Stimulated activated CD4-positive, alpha-beta T cell treated with anti-CD3 and anti-CD28 coated beads, Interleukin-4, amount 100 ng/mL, for 1 hour (primary cell): Measurements from ENCODE around the gene QRSL1.
"Not testable (repeated sequence)": the region's sequence is repeated elsewhere in the genome, so short reads cannot be mapped to it uniquely, and the experiment has no call there.

ENCODE experiments used
- DNase-seq: peaks from one replicate; pipeline ENCODE4 v3.0.0-alpha.2; 2020

The QRSL1 gene

DNA sequence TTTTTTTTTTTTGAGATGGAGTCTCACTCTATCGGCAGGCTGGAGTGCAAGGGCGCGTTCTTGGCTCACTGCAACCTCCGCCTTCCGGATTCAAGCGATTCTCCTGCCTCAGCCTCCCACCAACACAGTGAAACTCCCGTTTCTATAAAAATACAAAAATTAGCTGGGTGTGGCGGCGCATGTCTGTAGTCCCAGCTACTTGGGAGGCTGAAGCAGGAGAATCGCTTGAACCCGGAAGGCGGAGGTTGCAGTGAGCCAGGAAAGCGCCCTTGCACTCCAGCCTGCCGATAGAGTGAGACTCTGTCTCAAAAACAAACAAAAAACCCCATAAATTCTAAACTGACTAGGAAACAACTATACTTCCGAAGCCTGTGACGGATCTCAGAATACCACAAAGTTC, 1.6 kb upstream of the QRSL1 start:
- not testable (repeated sequence) for DNase-seq

DNA sequence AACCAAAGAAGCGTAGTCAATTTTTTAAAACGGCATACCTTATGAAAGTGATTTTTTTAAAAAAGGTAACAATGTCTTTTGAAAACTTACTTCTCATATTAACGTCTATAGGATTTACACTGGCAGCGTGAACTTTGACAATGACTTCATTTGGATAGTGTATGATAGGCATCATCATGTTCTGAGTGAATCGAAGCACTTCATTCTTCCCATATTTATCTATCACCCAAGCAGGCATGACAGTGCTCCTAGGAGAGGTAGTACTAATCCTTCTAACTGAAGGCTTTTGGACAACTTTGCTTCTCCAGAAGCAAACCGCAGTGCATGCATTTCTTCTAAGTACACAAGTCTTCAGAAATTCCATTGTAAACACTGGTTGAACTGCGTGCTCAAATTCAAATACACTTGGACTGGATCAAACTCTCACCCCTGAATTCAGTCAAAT, 698 bp upstream of the QRSL1 start:
- DNase-seq, result no peak

DNA sequence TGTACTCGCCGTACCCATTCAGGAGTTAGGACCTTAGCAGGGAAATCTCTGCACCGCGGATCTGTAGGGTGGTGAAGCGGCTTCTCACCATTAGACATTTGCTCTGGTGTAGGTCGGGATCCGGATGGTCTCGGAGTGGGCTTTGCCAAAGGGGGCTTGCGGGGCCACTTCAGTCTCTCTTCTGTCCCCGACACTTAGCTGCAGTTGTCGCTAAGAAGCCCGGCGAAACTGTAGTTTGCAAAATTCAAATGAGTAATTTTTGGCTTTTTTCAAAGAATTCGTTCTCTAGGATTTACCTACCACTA, 433 bp downstream of the QRSL1 start:
- no peak for DNase-seq

DNA sequence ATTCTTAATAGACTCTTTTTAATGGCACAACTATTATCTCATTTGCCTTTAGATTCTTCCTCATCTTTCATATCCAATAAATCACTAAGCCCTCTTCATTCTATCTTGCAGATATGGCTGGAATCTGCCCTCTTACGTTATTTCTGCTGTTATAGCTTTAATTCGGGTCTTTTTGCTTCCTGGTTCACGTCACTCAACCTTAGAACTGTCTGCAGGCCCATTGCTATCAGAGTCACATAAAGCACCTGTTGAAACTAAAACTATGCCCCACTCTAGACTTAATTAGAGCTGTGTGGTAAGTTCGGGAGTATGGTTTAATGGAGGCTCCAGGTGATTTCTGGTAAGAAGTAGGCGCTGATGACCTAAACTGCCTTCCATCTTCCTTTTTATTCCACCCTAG, 988 bp downstream of the QRSL1 start:
- DNase-seq, result no peak

DNA sequence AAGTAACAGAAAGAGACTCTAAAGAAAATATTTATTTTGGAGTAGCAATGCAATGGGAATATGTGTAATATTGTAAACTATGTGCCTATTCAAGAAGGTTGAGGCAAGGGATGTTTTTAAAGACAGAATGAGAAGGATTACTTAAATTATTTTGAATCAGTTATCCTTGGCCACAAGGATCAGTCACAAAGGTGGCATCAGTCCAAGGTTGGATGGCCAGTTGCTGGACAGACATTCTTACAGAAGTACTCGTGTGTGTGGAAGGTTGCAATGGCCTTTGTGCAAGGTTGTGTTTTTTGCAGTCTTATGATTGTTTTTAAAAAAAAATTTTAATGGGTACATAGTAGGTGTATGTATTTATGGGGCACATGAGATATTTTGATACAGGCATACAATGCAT, 2.0 kb downstream of the QRSL1 start:
- DNase-seq, result no peak

DNA sequence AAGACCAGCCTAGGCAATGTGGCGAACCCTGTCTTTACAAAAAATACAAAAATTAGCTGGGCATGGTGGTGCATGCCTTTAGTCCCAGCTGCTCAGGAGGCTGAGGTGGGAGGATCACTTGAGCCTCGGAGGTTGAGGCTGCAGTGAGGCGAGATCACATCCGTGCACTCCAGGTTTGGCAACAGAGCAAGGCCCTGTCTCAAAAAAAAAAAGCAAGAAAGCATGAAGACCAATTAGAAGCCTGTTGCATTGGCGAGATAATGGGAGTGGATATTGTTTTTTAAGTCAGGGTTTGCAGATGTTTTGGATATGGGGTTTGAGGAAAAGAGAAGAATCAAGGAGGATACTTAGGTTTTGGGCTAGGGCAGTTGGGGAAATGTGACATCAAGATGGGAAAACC, 5.2 kb downstream of the QRSL1 start:
- DNase-seq, result no peak

DNA sequence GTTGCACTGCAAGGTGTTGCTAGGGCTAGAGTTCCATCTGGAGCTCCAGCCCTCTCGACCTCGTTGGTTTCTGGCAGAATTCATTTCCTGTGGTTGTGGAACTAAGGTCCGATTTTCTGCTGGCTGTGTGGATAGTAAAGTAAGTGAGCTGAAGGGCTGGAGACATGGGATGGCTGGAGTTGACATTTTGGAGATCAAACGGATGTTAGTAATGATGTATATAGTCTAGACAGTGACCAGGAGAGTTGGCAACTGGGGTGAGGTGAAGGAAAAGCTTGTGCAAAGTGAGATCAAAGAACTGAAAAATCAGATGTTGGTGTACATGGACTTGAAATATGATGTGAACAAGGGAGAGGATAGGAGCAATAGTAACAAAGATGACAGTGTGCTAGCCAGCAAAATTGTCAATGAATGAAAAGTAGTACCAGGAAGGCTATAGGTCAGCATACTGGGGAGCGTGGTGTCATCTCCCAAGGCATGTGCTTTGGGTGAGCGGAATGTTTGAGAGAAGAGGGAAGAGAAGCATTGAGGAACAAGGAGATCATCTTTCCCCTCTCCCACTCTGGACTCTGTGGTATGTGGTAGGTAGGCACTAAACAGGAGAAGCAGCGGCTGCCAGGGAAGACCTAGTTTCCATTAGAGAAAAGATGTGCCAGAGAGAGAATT, 7.8 kb downstream of the QRSL1 start:
- DNase-seq, result no peak

DNA sequence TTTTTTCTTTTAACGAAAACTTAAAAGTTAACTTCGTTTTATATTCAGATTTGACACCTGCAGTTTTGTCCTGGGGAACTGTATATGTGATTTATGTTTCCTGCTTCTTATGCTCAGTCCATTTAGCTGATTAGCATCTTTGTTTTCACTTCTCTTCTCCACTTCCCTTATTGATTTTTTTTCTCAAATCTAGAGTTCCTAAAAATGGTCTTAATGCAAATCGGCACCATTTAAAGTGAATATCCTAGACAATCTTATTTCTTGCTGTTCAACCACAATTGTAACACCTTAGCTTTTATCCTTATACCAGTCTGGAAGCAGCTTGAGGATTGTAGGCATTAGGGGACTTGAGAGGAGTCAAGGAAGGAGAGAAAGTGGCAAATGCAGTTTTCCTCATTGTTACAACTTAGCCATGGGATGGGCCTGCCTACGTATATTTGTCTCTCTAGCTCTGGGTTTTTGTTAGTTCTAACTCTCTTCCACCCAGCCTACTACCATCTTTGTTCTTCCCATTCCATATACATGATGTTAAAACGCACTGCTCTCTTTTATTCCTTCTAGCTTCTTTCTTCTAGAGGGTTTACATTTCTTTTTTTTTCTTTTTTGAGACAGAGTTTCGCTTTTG, 8.5 kb downstream of the QRSL1 start:
- DNase-seq, result no peak

DNA sequence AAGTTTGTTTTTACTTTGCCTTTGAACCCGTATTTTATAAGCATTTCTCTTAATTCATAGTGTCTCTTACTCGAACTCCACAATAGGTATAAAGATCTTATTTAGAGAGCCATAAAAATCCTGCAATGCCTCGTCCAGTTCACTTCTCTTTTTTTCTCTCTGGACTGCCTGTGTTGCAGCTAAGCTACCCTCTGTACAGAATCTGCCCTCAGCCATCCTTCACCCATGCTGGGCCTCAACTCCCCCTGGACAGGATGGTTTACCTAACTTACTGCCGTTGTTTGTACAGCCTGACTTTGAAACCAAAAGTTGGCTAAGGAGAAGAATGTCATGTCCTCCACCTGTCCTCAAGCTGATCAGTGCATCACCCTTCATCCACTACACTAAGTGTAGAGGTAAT, 10.4 kb downstream of the QRSL1 start:
- no peak for DNase-seq

DNA sequence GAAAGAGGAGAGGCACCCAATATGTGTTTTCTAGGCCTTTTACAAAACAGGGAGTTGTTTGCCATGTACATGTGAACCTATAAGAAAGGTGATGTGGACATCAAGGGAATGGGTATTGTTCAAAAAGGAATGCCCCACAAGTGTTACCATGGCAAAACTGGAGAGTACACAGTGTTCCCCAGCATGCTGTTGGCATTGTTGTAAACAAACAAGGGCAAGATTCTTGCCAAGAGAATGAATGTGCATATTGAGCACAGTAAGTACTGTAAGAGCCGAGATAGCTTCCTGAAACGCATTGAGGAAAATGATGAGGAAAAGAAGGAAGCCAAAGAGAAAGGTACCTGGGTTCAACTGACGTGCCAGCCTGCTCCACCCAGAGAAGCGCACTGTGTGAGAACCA, 13.1 kb downstream of the QRSL1 start:
- no peak for DNase-seq

DNA sequence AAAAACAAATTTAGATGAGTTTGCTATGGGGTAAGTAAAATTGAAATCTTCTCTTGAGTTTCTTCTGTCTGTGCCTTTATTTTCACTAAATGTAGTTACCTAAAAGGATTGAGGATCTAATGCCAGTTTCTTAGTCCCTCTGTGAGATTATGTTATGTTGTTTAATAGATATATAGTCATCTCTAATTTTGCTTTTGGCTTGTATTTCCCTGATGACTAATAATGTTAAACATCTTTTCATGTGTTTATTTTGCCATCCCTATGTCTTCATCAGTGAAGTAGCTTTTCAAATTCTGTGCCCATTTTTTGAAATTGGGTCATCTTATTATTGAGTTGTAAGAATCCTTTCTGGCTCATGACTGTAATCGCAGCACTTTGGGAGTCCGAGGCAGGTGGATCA, 13.7 kb downstream of the QRSL1 start:
- no peak for DNase-seq

DNA sequence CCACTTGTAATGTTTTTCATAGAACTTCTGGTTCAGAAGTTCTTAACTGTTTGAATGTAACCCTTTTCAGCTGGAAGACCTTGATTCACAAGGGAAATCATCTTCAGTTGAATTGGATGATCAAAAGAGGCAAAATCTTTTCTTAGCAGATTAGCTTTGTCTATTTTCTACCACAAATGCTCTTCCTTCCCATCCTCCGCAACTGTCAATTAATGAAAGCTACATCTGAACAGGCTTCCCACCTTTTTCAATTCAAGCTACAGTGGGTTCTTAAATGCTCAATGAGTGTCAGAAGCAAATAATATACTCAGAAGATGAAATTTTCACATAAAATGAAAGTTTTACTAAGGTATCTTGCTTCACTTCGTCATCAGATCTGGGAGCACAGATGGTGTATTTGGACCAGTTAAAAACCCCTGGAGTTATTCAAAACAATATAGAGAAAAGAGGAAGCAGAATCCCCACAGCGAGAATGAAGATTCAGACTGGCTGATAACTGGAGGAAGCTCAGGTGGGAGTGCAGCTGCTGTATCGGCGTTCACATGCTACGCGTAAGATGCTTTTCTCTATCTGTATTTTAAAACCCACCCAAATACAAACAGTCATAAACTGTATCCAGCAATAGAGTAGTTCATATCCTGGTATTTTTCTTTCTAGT, 19.4 kb downstream of the QRSL1 start:
- DNase-seq, result no peak

DNA sequence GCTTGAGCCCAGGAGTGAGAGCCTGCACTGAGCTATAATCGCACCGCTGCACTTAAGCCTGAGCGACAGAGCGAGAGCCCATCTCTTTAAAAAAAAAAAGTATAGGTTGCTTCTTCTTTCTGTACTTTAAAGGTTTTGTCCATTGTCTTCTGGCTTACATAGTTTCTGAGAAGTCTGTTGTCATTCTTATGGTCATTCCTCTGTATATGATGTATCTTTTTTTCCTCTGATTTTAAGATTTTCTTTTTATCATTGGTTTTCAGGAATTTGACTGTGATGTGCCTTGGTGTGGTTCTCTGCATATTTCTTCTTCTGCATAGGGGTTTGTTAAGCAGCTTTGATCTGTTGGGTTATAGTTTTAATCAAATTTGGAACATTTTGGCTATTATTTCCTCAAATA, 29.1 kb downstream of the QRSL1 start:
- DNase-seq, result no peak

DNA sequence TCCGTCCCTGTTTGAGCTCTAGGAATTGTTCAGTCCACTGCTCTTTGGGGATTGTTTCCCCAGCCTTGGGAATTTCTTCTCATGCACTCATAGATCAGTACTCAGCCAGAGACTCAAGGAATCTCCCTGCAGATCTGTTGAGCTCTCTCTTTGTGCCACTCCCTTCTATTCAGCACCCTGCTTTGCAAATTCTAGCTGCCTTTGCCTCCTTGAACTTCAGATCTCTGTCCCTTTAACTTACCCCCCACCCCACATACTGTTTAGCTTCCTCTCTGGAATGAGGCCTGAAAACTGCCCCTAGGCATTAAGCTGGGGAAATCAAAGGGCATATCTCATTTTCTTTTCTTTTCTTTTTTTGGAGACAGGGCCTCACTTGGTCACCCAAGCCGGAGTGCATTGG, 30.5 kb downstream of the QRSL1 start:
- DNase-seq, result no peak

DNA sequence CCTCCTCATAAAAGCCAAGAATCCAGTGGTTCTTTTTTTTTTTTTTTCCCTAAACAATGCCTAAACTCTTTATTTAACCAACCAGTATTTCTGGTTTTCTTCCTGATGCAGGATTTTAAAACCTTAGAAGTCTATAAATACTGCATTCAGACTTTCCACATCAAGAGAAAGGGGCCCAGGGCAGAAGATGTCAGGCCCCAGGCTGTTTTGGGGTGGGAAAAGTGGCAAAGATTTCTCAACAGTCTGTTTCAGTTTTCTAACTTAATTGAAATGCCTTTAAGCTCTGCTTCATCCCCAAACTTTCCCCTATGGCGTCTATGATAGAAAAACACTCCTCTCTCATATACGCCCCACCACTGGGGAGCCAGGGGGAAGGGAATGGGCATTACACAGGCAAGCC, 33.1 kb downstream of the QRSL1 start:
- no peak for DNase-seq

DNA sequence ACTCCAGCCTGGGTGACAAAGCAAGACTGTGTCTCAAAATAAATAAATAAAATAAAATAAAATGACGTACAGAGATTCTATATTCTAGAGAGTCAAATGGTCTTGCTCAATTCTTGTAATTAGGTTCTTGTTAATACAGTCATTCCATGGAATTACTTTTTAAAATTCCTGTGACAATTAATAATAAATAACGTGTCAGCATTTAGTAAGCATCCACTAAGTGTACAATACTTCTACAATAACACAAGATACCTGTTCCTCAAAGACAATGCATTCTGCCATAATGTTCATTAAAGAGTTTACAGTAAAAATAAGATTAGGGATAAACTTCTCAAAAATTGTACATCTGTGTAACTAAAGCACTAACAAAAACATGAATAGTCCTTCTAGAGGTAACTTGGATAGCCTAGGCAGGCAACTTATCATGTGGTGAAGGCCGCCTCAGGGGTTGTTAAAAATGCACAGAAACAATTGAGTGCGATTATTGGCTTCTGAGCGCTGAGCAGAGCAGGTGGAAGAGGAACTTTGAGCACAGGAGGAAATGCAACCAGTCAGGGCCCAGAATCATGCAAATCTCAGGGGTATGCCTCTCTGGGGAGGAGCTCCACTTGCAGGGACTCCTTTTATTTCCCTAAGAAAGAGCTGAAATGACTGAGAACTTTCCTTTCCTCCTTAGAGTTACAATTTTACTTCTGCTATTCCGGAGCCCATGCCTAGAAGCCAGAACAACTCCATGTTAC, 37.1 kb downstream of the QRSL1 start:
- DNase-seq, result no peak

DNA sequence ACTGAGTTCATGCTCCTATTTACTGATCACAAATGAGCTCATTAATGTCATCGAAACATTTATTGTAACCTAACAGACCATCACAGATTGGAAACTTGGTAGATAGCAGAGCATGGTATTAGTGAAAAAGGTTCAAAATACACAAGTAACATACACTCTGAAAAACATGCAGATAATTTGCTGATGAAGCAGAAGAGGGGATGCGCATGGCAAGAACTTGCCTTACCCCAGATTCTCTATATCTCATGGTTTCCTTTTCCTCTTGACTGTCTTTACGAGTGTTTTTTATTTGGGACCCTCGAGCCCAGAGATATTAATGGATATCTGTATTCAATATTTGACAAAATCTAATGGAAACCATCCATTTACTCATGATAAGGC, 37.6 kb downstream of the QRSL1 start:
- DNase-seq, result no peak

DNA sequence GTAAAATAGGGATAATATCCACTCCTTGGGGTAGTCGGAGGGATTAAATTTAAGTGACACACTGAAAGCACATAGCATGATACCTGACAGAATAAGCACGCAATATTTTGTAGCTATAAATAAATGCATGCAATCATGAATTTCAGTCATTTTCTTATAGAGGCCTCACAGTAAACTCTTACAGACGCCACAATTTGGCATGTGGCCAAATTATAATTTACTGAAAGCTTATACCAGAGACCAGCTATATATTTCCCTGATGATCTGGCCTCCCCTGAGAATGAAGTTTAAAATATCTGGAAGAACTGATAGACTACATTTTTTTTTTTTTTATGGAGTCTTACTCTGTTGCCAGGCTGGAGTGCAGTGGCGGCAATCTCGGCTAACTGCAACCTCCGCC, 40.9 kb downstream of the QRSL1 start:
- no peak for DNase-seq

DNA sequence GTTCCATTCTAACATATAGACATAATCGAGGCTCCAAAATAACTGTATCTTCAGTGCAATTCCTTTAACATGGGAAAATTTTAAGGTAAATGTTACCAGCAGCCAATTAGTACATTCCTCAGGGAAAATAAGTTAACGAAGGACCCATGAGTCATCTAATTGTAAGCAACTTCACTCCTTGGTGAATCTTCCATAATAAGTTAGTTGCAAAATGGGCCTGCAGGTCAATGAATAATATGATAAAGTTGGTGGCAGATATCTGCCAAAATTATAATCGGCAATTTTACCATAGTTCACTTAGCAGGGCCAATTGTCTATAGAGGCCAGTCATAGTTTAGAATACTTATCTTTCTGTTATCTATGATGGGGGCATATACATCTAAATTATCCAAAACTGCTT, 42.3 kb downstream of the QRSL1 start:
- no peak for DNase-seq

DNA sequence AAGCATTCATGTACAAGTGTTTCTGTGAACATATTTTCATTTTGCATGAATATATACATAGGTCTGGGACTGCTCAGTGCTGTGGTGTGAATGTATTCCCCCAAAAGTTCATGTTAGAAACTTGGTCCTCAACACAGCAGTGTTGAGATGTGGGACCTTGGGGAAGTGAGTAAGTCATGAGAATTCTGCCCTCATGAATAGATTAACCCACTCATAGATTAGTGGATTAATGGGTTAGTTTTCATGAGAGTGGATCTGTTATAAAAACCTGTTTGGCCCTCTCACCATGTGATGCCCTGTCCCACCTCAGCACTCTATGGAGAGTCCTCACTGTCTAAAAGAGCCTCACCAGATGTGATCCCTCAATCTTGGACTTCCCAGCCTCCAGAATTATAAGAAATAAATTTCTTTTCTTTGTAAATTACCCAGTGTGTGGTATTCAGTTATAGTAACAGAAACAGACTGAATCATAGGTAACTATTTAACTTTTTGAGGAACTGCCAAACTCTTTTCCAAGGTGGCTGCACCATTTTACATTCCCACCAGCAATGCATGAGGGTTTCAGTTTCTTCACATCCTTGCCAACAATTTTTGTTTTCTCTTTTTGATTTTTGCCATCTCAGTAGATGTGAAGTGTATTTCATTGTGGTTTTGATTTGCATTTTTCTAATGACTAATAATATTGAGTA, 45.3 kb downstream of the QRSL1 start:
- DNase-seq, result no peak

DNA sequence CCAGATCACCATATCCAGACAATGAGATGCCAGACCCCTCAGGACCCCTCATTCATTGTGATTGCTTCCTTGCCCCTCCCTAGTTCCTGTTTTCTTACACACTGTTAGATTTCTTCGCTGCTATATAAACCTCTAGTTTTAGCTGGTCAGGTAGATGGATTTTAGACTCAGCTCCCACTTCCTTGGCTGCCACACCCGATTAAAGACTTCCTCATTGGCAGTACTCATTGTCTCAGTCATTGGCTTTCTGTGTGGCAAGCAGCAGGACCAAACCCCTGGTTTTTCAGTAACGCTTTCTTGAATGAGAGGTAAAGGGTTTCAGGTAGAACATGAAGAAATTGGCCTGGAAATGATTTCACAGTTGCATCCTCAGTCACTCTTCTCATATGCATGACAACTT, 47.9 kb downstream of the QRSL1 start:
- no peak for DNase-seq

DNA sequence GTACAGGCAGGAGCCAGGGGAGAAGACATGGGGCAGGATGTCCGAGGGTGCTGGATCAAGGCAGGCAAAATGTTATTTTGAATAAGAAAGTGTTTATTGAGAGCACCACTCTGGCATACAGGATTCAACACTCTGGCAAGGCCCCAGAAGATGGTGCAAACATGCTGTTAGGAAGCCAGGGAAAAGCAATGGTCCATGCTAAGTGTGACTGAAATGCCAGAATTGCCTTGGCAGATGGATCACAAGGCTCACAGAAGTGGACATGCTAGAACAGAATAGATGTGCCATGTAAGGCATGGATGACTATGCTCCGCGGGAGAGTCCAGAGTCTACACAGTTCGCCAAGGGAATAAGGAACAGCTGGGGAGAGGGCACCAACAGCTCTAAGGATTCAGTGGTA, 54.6 kb downstream of the QRSL1 start:
- DNase-seq, result no peak

DNA sequence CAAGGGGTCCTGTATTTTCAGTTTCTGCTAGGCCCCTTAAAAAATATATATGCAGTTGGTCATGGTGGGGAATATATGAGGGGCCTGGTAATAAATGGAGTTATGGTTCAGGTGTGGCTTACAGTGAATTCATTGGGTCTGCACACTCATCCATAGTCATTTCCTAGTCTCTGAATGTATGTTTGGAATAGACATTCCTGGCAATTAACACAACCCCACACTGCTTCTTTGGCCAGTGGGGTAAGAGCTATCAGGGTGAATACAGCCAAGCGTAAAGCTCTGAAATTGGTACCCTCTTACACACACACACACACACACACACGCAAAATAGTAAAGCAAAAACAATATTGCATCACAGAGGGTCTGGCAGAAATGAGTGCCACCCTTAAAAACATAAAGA, 56.5 kb downstream of the QRSL1 start:
- DNase-seq, result no peak
